ENCODE measurements around the gene ZNF106.
A peak's percentile ranks its signal among the peaks of the same experiment; 100 is the strongest.

Gene ZNF106

DNA sequence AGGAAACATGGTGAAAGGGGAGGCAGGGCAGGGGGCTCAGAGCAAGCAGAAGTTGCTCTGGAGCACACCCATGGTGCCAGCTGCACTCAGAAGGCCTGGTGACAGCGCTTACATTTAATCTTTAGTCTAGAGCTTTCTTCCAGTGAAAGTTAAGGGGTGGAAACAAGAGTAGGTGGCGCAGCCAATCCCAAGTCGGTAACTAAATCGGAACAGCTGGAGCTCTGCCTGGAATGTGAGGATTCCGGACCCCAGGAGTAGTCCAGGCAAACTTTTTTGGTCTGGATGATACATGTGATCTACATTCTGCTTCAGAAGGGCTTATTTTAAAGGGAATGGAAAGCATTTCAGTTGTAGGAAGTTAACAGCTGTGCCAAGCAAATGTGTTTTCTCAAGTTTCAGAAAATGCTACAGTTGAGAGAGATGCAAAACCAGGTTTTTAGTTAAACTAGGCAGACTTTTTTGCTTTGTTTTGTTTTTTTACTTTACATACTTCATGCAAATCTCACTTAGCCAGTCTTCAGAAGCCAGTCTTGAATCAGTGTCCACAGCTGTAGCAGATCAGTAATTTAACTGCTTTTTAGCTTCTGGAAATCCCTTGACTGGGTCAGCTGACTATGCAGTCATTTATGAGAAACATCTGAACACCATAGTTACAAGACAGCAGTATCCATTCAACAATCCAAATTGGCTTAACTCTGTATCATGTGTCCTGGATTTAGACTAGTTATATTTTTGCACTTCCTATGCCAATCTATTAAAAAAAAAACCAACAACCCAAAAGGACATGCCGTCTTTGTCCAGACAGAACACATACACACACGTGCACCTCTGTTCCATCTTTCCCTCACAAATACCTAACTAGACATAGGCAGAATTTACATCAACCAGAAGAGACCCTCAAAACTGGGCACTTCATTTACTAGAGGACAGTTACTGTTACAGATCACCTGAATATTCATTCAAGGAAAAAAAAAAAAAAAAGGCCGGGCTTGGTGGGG is 33.2 kb downstream of the ZNF106 start:
- TF ChIP-seq TCF4 (CRISPR knock-in tag; IDR thresholded peaks at IDR 0.05; ENCODE audit: borderline replicate concordance) (0 out of 2 replicates have a peak, but pooled peaks have one; percentile 21), ZC3H10 (CRISPR knock-in tag; IDR thresholded peaks at IDR 0.05) (no peak), ZFP3 (CRISPR knock-in tag; IDR thresholded peaks at IDR 0.05) (no peak), ZNF565 (CRISPR knock-in tag; conservative IDR thresholded peaks at IDR 0.05; ENCODE audit: low read depth) (no peak)
- TF ChIP-seq, protein P1, sequence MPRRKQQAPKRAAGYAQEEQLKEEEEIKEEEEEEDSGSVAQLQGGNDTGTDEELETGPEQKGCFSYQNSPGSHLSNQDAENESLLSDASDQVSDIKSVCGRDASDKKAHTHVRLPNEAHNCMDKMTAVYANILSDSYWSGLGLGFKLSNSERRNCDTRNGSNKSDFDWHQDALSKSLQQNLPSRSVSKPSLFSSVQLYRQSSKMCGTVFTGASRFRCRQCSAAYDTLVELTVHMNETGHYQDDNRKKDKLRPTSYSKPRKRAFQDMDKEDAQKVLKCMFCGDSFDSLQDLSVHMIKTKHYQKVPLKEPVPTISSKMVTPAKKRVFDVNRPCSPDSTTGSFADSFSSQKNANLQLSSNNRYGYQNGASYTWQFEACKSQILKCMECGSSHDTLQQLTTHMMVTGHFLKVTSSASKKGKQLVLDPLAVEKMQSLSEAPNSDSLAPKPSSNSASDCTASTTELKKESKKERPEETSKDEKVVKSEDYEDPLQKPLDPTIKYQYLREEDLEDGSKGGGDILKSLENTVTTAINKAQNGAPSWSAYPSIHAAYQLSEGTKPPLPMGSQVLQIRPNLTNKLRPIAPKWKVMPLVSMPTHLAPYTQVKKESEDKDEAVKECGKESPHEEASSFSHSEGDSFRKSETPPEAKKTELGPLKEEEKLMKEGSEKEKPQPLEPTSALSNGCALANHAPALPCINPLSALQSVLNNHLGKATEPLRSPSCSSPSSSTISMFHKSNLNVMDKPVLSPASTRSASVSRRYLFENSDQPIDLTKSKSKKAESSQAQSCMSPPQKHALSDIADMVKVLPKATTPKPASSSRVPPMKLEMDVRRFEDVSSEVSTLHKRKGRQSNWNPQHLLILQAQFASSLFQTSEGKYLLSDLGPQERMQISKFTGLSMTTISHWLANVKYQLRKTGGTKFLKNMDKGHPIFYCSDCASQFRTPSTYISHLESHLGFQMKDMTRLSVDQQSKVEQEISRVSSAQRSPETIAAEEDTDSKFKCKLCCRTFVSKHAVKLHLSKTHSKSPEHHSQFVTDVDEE (CRISPR knock-in tag; IDR thresholded peaks at IDR 0.05), result no peak
- ATAC-seq, result peak; percentile 95

DNA sequence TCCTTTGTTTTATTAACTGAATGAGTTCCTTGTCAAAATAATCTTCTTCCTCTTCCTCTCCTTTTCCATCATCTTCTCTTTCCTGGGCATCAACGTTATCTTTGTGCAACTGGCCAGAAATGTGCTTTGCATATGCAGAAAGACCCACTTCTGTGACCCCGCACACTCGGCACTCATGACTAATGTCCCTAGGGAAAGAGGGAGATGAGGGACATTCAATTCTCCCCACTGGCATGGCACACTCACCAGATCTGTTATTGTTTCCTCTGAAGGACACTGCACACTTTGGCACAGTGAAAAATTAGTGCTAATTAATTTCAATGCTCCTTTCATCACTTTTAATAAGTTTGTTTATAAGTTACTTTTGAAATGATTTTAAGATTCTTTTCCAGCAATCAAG is 34.0 kb downstream of the ZNF106 start:
- TF ChIP-seq, protein P2, sequence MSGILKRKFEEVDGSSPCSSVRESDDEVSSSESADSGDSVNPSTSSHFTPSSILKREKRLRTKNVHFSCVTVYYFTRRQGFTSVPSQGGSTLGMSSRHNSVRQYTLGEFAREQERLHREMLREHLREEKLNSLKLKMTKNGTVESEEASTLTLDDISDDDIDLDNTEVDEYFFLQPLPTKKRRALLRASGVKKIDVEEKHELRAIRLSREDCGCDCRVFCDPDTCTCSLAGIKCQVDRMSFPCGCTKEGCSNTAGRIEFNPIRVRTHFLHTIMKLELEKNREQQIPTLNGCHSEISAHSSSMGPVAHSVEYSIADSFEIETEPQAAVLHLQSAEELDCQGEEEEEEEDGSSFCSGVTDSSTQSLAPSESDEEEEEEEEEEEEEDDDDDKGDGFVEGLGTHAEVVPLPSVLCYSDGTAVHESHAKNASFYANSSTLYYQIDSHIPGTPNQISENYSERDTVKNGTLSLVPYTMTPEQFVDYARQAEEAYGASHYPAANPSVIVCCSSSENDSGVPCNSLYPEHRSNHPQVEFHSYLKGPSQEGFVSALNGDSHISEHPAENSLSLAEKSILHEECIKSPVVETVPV (CRISPR knock-in tag; IDR thresholded peaks at IDR 0.05), result no peak
- TF ChIP-seq ARNTL (CRISPR knock-in tag; IDR thresholded peaks at IDR 0.05; ENCODE audit: borderline replicate concordance, low read depth) (no peak), ESRRG (CRISPR knock-in tag; IDR thresholded peaks at IDR 0.05) (no peak)
- ATAC-seq, result no peak

DNA sequence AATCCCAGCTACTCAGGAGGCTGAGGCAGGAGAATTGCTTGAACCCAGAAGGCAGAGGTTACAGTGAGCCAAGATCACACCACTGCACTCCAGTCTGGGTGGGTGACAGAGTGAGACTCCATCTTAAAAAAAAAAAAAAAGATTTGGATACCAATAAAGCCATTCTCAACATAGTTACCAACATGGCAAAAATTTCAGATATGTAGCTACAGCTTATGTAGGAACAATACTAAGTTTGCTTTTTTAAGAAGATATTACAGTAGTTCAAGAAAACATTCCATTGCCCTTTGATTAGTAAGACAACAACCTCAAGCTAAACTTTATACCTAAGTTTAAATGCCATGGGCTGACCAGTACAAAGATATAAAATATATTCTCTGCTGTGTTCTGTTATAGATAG is 34.4 kb downstream of the ZNF106 start:
- no peak for ATAC-seq
- TF ChIP-seq, protein P3, sequence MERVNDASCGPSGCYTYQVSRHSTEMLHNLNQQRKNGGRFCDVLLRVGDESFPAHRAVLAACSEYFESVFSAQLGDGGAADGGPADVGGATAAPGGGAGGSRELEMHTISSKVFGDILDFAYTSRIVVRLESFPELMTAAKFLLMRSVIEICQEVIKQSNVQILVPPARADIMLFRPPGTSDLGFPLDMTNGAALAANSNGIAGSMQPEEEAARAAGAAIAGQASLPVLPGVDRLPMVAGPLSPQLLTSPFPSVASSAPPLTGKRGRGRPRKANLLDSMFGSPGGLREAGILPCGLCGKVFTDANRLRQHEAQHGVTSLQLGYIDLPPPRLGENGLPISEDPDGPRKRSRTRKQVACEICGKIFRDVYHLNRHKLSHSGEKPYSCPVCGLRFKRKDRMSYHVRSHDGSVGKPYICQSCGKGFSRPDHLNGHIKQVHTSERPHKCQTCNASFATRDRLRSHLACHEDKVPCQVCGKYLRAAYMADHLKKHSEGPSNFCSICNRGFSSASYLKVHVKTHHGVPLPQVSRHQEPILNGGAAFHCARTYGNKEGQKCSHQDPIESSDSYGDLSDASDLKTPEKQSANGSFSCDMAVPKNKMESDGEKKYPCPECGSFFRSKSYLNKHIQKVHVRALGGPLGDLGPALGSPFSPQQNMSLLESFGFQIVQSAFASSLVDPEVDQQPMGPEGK (CRISPR knock-in tag; IDR thresholded peaks at IDR 0.05; ENCODE audit: borderline replicate concordance), result no peak
- no peak for TF ChIP-seq TOX (CRISPR knock-in tag; IDR thresholded peaks at IDR 0.05; ENCODE audit: borderline replicate concordance)
- TF ChIP-seq CSDC2 (CRISPR knock-in tag; IDR thresholded peaks at IDR 0.05), result no peak

DNA sequence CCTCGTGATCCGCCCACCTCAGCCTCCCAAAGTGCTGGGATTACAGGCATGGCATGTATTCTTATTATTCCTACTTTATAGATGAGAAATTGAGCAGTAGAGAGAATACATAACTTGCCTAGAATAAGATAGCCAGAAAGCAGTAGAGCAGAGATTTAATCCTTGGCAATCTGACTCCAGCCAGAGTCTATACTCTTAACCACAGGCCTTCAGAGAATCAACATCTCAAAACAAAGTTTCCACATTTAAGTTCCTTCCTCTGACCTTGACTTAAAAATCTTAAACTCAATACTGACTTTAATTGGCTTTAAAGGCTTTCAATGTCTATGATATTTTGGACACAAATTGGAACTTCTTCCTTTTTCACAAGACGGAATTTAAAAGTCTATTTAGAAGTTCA is 37.1 kb downstream of the ZNF106 start:
- no peak for TF ChIP-seq ESRRG (CRISPR knock-in tag; IDR thresholded peaks at IDR 0.05)
- TF ChIP-seq, protein P4, sequence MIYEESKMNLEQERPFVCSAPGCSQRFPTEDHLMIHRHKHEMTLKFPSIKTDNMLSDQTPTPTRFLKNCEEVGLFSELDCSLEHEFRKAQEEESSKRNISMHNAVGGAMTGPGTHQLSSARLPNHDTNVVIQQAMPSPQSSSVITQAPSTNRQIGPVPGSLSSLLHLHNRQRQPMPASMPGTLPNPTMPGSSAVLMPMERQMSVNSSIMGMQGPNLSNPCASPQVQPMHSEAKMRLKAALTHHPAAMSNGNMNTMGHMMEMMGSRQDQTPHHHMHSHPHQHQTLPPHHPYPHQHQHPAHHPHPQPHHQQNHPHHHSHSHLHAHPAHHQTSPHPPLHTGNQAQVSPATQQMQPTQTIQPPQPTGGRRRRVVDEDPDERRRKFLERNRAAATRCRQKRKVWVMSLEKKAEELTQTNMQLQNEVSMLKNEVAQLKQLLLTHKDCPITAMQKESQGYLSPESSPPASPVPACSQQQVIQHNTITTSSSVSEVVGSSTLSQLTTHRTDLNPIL (CRISPR knock-in tag; IDR thresholded peaks at IDR 0.05; ENCODE audit: low read depth), result no peak
- TF ChIP-seq OSR1 (CRISPR knock-in tag; IDR thresholded peaks at IDR 0.05), result no peak
- no peak for TF ChIP-seq ZFP30 (CRISPR knock-in tag; IDR thresholded peaks at IDR 0.05)
- TF ChIP-seq ZNF565 (CRISPR knock-in tag; conservative IDR thresholded peaks at IDR 0.05; ENCODE audit: low read depth), result no peak
- TF ChIP-seq, protein P2 (CRISPR knock-in tag; IDR thresholded peaks at IDR 0.05), result no peak
- TF ChIP-seq ISL1 (CRISPR knock-in tag; IDR thresholded peaks at IDR 0.05), result no peak
- no peak for TF ChIP-seq GLIS3 (CRISPR knock-in tag; IDR thresholded peaks at IDR 0.05)
- TF ChIP-seq ARNTL (CRISPR knock-in tag; IDR thresholded peaks at IDR 0.05; ENCODE audit: borderline replicate concordance, low read depth), result no peak
- TF ChIP-seq SNAI2 (CRISPR knock-in tag; IDR thresholded peaks at IDR 0.05), result no peak
- no peak for TF ChIP-seq TCF4 (CRISPR knock-in tag; IDR thresholded peaks at IDR 0.05; ENCODE audit: borderline replicate concordance)
- TF ChIP-seq CSDC2 (CRISPR knock-in tag; IDR thresholded peaks at IDR 0.05), result no peak
- no peak for TF ChIP-seq ZFP3 (CRISPR knock-in tag; IDR thresholded peaks at IDR 0.05)
- TF ChIP-seq PPARA (CRISPR knock-in tag; IDR thresholded peaks at IDR 0.05; ENCODE audit: borderline replicate concordance), result no peak
- no peak for TF ChIP-seq ZNF8 (CRISPR knock-in tag; IDR thresholded peaks at IDR 0.05)
- TF ChIP-seq, protein P3 (CRISPR knock-in tag; IDR thresholded peaks at IDR 0.05; ENCODE audit: borderline replicate concordance), result no peak
- no peak for TF ChIP-seq ZNF70 (CRISPR knock-in tag; IDR thresholded peaks at IDR 0.05)
- no peak for TF ChIP-seq RARB (CRISPR knock-in tag; IDR thresholded peaks at IDR 0.05)
- TF ChIP-seq ZC3H10 (CRISPR knock-in tag; IDR thresholded peaks at IDR 0.05), result no peak
- no peak for ATAC-seq
